RWPE2 (cell line): ENCODE measurements around the gene SYNE3.

Source experiments
- ATAC-seq: fragments of 200-7000 bp; cut with Tn5 transposase; 3 replicates; pipeline ENCODE4 v1.9.1; 2021; ENCODE audit warnings: low read depth
- DNase-seq: peaks from one replicate; pipeline ENCODE4 v3.0.0-alpha.2; 2020; ENCODE audit warnings: low spot score
- H3K27ac ChIP-seq: fragments of 450-650 bp; 2 replicates; pipeline ENCODE4 v1.5.1; 2017; ENCODE audit warnings: mild to moderate bottlenecking; ENCODE audit not compliant: poor library complexity, severe bottlenecking
- H3K27me3 ChIP-seq: fragments of 250-450 bp; sonication (Bioruptor Pico); 2 replicates; pipeline ENCODE4 v1.5.1; 2021; ENCODE audit warnings: mild to moderate bottlenecking, moderate library complexity; ENCODE audit not compliant: insufficient read depth, poor library complexity, severe bottlenecking
- H3K36me3 ChIP-seq: fragments of 250-450 bp; sonication (Bioruptor Pico); 2 replicates; pipeline ENCODE4 v1.5.1; 2020; ENCODE audit warnings: low read depth, mild to moderate bottlenecking, moderate library complexity
- H3K4me1 ChIP-seq: fragments of 250-450 bp; sonication (Bioruptor Pico); 2 replicates; pipeline ENCODE4 v1.5.1; 2021; ENCODE audit warnings: mild to moderate bottlenecking, moderate library complexity; ENCODE audit not compliant: insufficient read depth, poor library complexity, severe bottlenecking
- H3K4me3 ChIP-seq: fragments of 250-450 bp; sonication (Bioruptor Pico); 2 replicates; pipeline ENCODE4 v1.5.1; 2021; ENCODE audit warnings: mild to moderate bottlenecking, moderate library complexity; ENCODE audit not compliant: severe bottlenecking
- H3K9me3 ChIP-seq: fragments of 250-450 bp; sonication (Bioruptor Pico); 2 replicates; pipeline ENCODE4 v1.5.1; 2021; ENCODE audit warnings: mild to moderate bottlenecking, moderate library complexity; ENCODE audit not compliant: severe bottlenecking
- CTCF ChIP-seq: fragments of 450-650 bp; IDR thresholded peaks from one replicate; pipeline ENCODE4 v1.5.1; 2017; ENCODE audit warnings: mild to moderate bottlenecking, moderate library complexity; ENCODE audit not compliant: poor library complexity, severe bottlenecking

SYNE3 gene

GRCh38 chr14:95537298-95538089 is 21.0 kb upstream of the SYNE3 start:
- H3K9me3 ChIP-seq = no peaks in the 10 kb centered on the region
- no peaks in the 10 kb centered on the region for H3K27me3 ChIP-seq
- no peak overlapping the region for H3K27ac ChIP-seq
- H3K4me3 ChIP-seq = no peak overlapping the region
- TF ChIP-seq CTCF = no peak
- peaks cover 10% of the 10 kb centered on the region for H3K36me3 ChIP-seq
- ATAC-seq (no peak), DNase-seq (no peak)
- peaks cover 16% of the 10 kb centered on the region for H3K4me1 ChIP-seq

DNA sequence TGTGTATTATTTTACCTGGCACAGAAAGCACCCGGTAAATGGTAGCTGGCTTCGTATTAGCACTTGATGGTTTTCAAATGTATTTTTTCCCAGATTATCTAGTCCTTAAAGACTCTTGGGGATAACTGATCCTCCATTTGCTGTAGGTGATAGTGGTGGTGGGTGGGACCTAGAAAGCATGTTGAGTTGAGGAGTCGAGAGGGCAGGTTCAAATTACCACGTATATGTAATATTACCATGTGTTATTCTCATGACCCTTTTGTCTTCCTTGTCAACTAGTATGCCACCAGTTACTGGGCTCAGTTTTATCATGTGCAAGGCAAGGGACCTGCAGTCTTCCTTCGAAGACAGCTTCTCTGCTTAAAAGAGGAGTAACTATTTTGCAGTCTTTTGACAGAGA is 20.2 kb upstream of the SYNE3 start:
- Histone ChIP-seq H3K4me3 (no peak overlapping the region), H3K27me3 (no peaks in the 10 kb centered on the region), H3K27ac (no peak overlapping the region), H3K36me3 (peaks cover 19% of the 10 kb centered on the region), H3K9me3 (no peaks in the 10 kb centered on the region), H3K4me1 (peaks cover 24% of the 10 kb centered on the region)
- TF ChIP-seq CTCF = no peak
- DNase-seq = no peak
- no peak for ATAC-seq

DNA sequence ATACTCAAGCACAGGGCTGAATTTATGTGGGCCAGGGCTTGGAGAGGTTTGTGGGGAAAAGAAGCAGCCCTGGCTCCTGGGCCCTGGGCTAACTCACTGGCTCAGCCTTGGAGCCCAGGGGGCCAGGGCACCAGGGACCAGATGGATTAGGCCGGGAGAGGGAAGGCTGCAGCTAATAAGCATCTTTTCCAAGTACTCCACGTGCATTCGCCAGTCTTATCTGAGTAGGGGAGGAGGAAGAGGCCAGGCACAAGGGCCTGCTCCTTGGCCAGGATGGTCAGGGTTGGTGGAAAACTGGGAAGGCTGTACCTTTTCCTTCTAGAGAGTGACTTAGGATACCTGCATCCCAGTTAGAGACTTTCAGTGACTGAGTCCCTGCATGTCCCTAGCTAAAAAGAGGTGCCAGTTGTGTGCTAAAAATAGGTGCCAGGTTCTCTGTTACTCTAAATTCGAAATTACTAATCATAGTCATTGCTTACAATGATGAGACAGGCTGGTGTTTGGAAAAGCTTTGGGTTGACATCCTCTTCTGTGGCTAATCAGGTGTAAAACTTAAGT is 19.7 kb upstream of the SYNE3 start:
- ATAC-seq (no peak), DNase-seq (no peak)
- no peaks in the 10 kb centered on the region for H3K27me3 ChIP-seq
- H3K27ac ChIP-seq = peak overlapping the region; percentile 70
- peaks cover 30% of the 10 kb centered on the region for H3K4me1 ChIP-seq
- TF ChIP-seq CTCF = no peak
- H3K4me3 ChIP-seq = peak overlapping the region; percentile 98
- no peaks in the 10 kb centered on the region for H3K9me3 ChIP-seq
- H3K36me3 ChIP-seq = peaks cover 24% of the 10 kb centered on the region

DNA sequence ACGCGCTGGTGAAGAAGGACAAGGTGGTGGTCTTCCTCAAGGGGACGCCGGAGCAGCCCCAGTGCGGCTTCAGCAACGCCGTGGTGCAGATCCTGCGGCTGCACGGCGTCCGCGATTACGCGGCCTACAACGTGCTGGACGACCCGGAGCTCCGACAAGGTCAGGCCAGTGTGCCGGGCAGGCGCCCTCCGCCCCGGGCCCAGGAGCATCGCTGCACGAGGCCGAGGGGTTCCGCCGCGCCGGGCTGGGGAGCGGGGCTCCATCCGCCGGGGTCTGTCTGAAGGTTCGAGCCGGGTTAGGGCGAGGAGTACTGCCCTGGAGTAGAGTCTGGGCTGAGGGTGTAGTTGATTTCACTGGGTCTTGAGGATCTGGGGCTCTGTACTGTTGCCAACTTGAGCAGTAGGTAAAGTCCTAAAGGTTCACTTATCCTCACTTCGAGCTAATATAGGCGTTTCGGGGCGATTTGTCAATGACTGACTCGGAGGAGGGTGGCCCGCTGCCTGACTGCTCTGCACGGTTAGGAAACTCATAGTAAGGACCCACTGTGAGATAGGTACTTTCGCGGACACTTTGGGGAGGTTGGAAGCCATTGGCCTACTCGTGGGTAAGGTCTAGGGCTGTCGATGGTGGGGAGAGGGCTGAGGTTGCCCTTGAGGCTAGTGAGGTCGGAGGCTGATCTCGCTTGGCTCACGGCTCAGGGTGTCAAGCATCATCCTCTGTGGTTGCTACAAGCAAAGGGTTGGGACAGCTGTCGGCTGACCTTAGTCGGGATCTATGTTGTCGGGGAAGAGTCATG is 19.0 kb upstream of the SYNE3 start:
- Histone ChIP-seq H3K36me3 (peaks cover 29% of the 10 kb centered on the region), H3K9me3 (no peaks in the 10 kb centered on the region), H3K4me3 (peak overlapping the region; percentile 98), H3K27ac (peak overlapping the region; percentile 70), H3K4me1 (peaks cover 37% of the 10 kb centered on the region), H3K27me3 (no peaks in the 10 kb centered on the region)
- DNase-seq (peak; percentile 73), ATAC-seq (no peak)
- no peak for TF ChIP-seq CTCF
